VCaP (cell line): ENCODE results near the gene RHOH.
A peak's percentile ranks its signal among the peaks of the same experiment; 100 is the strongest.
"Not testable (repeated sequence)": the region's sequence is repeated elsewhere in the genome, so short reads cannot be mapped to it uniquely, and the experiment has no call there.

Source experiments
- H3K27ac ChIP-seq: fragments of 450-650 bp; 2 replicates; pipeline ENCODE4 v1.5.1; 2017
- CTCF ChIP-seq: fragments of 450-650 bp; conservative IDR thresholded peaks from 2 replicates; pipeline ENCODE4 v1.5.1; 2017; ENCODE audit warnings: mild to moderate bottlenecking, moderate library complexity

Gene RHOH

GRCh38 chr4:40196724-40197281, at the start of gene RHOH:
TSS of gene RHOH (plus strand) at chr4:40197031. CDS start at chr4:40243387, 46,356 bp downstream.
- H3K27ac ChIP-seq, result no peak within 1 kb of the TSS

GRCh38 chr4:40147490-40147889, 49.3 kb upstream of the RHOH start:
- H3K27ac ChIP-seq, result not testable (repeated sequence)

More at GRCh38 chr4:40196724-40197281, at the start of gene RHOH:
- TF ChIP-seq CTCF, result no peak

GRCh38 chr4:40149960-40150385, 46.9 kb upstream of the RHOH start:
- TF ChIP-seq CTCF, result peak; percentile 87
- H3K27ac ChIP-seq, result peak overlapping the region; percentile 9

- no peak overlapping the region for H3K27ac ChIP-seq
- no peak for TF ChIP-seq CTCF
These were observed 45.9 kb upstream of the RHOH start for GRCh38 chr4:40150932-40151331.

- no peak overlapping the region for H3K27ac ChIP-seq
These were observed 44.2 kb upstream of the RHOH start for GRCh38 chr4:40152637-40153036.

GRCh38 chr4:40157436-40157835, 39.4 kb upstream of the RHOH start:
- TF ChIP-seq CTCF, result no peak
- H3K27ac ChIP-seq, result no peak overlapping the region

More at GRCh38 chr4:40152637-40153036, 44.2 kb upstream of the RHOH start:
- TF ChIP-seq CTCF, result no peak

GRCh38 chr4:40160258-40160657, 36.6 kb upstream of the RHOH start:
- TF ChIP-seq CTCF, result no peak
- no peak overlapping the region for H3K27ac ChIP-seq

GRCh38 chr4:40164459-40164858, 32.4 kb upstream of the RHOH start:
- no peak overlapping the region for H3K27ac ChIP-seq
- TF ChIP-seq CTCF, result no peak
